ENCODE data around the gene PIGS. TPM values are rescaled to one million over a fixed set of nuclear protein-coding genes. Genes with fewer than 3 reads are reported as not detected.

The PIGS gene
- total and polyA plus RNA-seq, 12 donors = 9.0 to 69.3 (median 48.5) TPM

GRCh38 chr17:28511858-28512461 is 59.4 kb downstream of the PIGS start:
- no peak for DNase-seq
- no peak for TF ChIP-seq CTCF (IDR thresholded peaks at IDR 0.05)
- H3K4me1 ChIP-seq = no peaks in the 10 kb centered on the region
- intact Hi-C loops (cut with DNase I) = no loop called here
- 60 to 71% methylated on average over 3 of the region's 3 CpGs for WGBS, 2 donors
- H3K4me3 ChIP-seq = no peak overlapping the region
- H3K9me3 ChIP-seq = no peaks in the 10 kb centered on the region
- no peaks in the 10 kb centered on the region for H3K36me3 ChIP-seq
- no peak overlapping the region for H3K27ac ChIP-seq
- H3K27me3 ChIP-seq = peaks cover 0 to 79% (median 55%) of the 10 kb centered on the region in 7 donors
- ATAC-seq = no peak

DNA sequence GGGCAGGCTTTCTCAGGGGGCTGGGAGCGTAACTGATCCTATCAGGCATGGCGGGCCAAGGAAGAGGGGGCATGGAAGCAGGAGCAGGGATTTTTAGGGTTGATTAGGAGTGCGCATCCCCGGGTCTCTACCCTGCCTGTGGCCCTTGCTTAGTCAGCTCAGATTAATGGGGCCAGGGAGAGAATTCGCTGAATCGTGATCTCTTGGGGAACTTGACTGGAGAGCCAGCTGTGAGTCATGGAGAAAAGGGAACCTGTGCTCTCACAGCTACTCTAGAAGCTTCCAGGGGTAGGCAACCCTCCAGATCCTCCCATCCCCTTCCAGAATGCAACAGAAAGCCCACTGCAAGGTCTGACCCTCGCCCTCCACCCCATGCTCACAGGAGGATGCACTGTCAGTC is 61.5 kb downstream of the PIGS start:
- intact Hi-C loops (cut with DNase I) = no loop called here
- no peak overlapping the region for H3K4me3 ChIP-seq
- H3K4me1 ChIP-seq = no peaks in the 10 kb centered on the region
- H3K36me3 ChIP-seq = no peaks in the 10 kb centered on the region
- no peak for DNase-seq
- no peak overlapping the region for H3K27ac ChIP-seq
- no peaks in the 10 kb centered on the region for H3K9me3 ChIP-seq
- 77 to 79% methylated on average over 7 of the region's 7 CpGs for WGBS, 2 donors
- H3K27me3 ChIP-seq = peaks cover 0 to 97% (median 63%) of the 10 kb centered on the region in 7 donors
- ATAC-seq = peak in 1 of 8 donors; percentile 32
- no peak for TF ChIP-seq CTCF (IDR thresholded peaks at IDR 0.05)

DNA sequence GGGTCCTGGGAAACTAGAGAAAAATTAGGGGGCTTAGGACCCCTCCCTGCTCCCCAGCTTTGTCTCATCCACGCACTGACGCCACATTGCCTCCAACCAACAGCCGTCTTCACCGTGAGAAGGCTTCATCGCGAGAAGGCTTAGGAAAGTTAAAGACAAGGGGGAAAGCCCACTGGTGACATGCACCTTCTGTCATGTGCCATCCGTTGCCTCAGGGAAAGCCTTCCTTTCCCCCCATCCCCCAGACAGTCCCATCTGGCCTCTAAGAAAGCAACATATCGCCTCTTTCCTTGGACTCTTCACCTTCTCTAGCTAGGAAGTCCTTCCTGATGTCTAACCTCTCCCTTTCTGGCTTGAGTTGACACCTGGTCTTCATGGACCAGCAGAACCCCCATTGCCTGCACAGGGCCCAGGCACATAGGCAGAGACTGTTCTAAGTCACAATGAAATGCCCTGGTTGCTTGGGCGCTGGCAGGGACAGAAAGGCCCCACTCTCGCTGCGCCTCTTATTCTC is 63.1 kb downstream of the PIGS start:
- Histone ChIP-seq H3K27me3 (peaks cover 0 to 88% (median 59%) of the 10 kb centered on the region in 7 donors), H3K9me3 (no peaks in the 10 kb centered on the region), H3K36me3 (no peaks in the 10 kb centered on the region), H3K27ac (no peak overlapping the region), H3K4me3 (no peak overlapping the region), H3K4me1 (no peaks in the 10 kb centered on the region)
- DNase-seq (no peak), ATAC-seq (no peak)
- WGBS, 2 donors = 58 to 65% methylated on average over 11 of the region's 11 CpGs
- intact Hi-C loops (cut with DNase I) = no loop called here
- no peak for TF ChIP-seq CTCF (IDR thresholded peaks at IDR 0.05)

- 25 to 27% methylated on average over 23 to 24 of the region's 24 CpGs for WGBS, 2 donors
- ATAC-seq (no peak), DNase-seq (no peak)
- Histone ChIP-seq H3K36me3 (no peaks in the 10 kb centered on the region), H3K27ac (no peak overlapping the region), H3K9me3 (no peaks in the 10 kb centered on the region), H3K4me1 (no peaks in the 10 kb centered on the region), H3K27me3 (peaks cover 0 to 82% (median 53%) of the 10 kb centered on the region in 7 donors), H3K4me3 (no peak overlapping the region)
- no peak for TF ChIP-seq CTCF (IDR thresholded peaks at IDR 0.05)
- intact Hi-C loops (cut with DNase I) = no loop called here
These were observed 63.6 kb downstream of the PIGS start for GRCh38 chr17:28507567-28508203.
